ENCODE results near the gene LIAS. TPM values are rescaled to one million over a fixed set of nuclear protein-coding genes. Genes with fewer than 3 reads are reported as not detected.
"Not testable (repeated sequence)": the region's sequence is repeated elsewhere in the genome, so short reads cannot be mapped to it uniquely, and the experiment has no call there.

Gene LIAS
- total and polyA plus RNA-seq, 4 donors = 7.1 to 9.7 (median 9.5) TPM

DNA sequence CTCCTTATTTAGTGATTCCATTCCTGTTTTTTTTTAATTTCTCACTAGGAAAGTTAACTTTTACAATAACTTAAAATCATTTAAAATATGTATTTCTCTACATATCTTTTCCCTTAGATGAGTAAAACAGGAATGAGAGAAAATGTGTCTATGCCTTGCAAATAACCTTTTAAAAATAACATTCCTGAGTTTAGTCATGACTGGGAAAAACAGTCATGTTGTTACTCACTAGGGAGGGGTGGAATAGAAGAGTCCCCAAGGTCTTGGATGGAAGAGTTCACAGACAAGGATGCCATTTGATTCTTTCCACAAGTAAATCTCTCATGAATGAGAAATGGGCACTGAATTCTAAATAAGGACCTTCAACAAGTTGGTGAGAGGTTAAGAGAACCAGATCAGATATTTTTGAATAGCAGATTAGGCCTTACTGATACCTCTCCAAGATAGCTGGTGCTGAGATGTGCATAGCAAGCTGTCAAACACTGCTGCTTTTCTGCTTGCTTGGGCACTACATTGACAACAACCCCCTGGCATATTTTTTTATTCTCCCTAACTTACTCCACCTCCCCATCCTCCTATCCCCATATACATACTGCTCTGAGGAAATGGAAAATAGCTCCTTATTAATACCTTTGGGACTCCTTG lies 43.3 kb downstream of the LIAS start:
- DNase-seq (ENCODE audit: low spot score) = no peak
- no peak overlapping the region for H3K4me3 ChIP-seq (ENCODE audit: low read depth in 1 of 3, low read length in 3 of 3)
- H3K9ac ChIP-seq (ENCODE audit: low read depth in 1 of 2, low read length in 2 of 2) = no peak overlapping the region
- no peak overlapping the region for H3K27ac ChIP-seq (ENCODE audit: low read depth in 1 of 2, low read length in 2 of 2)
- H3K27me3 ChIP-seq (ENCODE audit: control insufficient read depth in 4 of 4, insufficient read depth in 4 of 4, low read length in 3 of 4) = no peaks in the 10 kb centered on the region
- no peaks in the 10 kb centered on the region for H3K9me3 ChIP-seq (ENCODE audit: control insufficient read depth in 4 of 4, low read length in 3 of 4)
- no peak for TF ChIP-seq TAF1 (conservative IDR thresholded peaks at IDR 0.05)
- TF ChIP-seq FOXA1 (IDR thresholded peaks at IDR 0.05) = no peak
- H3K36me3 ChIP-seq (ENCODE audit: control insufficient read depth in 4 of 4, insufficient read depth in 3 of 4, low read depth in 1 of 4, low read length in 3 of 4) = peaks cover 19 to 69% (median 63%) of the 10 kb centered on the region in 4 donors
- peaks cover 0 to 1% (median 0%) of the 10 kb centered on the region in 4 donors for H3K4me1 ChIP-seq (ENCODE audit: control insufficient read depth in 4 of 4, insufficient read depth in 4 of 4, low read length in 3 of 4)

DNA sequence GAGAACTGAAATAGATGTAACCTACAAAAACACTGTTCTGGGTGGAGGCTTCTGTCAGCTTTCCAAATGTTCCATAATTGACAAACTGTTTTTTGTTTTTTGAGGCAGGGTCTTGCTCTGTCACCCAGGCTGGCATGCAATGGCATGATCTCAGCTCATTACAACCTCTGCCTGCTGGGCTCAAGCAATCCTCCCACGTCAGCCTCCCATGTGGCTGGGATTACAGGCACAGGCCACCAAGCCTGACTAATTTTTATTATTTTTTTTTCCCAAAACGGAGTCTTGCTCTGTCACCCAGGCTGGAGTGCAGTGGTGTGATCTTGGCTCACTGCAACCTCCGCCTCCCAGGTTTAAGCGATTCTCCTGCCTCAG lies 43.8 kb downstream of the LIAS start:
- 97% methylated on average over 4 of the region's 4 CpGs for WGBS
- DNase-seq (ENCODE audit: low spot score); H3K27ac ChIP-seq (ENCODE audit: low read depth in 1 of 2, low read length in 2 of 2); H3K27me3 ChIP-seq (ENCODE audit: control insufficient read depth in 4 of 4, insufficient read depth in 4 of 4, low read length in 3 of 4); H3K4me1 ChIP-seq (ENCODE audit: control insufficient read depth in 4 of 4, insufficient read depth in 4 of 4, low read length in 3 of 4); H3K4me3 ChIP-seq (ENCODE audit: low read depth in 1 of 3, low read length in 3 of 3); H3K9ac ChIP-seq (ENCODE audit: low read depth in 1 of 2, low read length in 2 of 2); H3K9me3 ChIP-seq (ENCODE audit: control insufficient read depth in 4 of 4, low read length in 3 of 4): not testable (repeated sequence)
- H3K36me3 ChIP-seq (ENCODE audit: control insufficient read depth in 4 of 4, insufficient read depth in 3 of 4, low read depth in 1 of 4, low read length in 3 of 4) = peaks cover 19 to 74% (median 68%) of the 10 kb centered on the region in 4 donors

DNA sequence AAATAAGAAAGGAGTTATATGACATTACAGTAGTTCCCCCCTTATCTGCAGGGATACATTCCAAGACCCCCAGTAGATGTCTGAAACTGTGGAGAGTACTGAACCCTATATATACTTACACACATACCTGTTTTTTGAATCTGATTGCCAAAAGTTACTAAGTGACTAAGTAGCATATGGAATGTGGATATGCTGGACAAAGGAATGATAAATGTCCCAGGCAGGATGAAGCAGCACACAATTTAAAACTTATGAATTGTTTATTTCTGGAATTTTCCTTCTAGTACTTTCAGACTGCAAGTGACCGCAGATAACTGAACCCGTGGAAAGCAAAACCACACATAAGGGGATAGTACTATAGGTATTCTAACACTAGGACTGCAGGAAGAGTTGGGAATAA lies 45.7 kb downstream of the LIAS start:
- H3K27ac ChIP-seq (ENCODE audit: low read depth in 1 of 2, low read length in 2 of 2) = no peak overlapping the region
- H3K36me3 ChIP-seq (ENCODE audit: control insufficient read depth in 4 of 4, insufficient read depth in 3 of 4, low read depth in 1 of 4, low read length in 3 of 4) = peaks cover 23 to 79% (median 72%) of the 10 kb centered on the region in 4 donors
- H3K9me3 ChIP-seq (ENCODE audit: control insufficient read depth in 4 of 4, low read length in 3 of 4) = no peaks in the 10 kb centered on the region
- H3K9ac ChIP-seq (ENCODE audit: low read depth in 1 of 2, low read length in 2 of 2) = no peak overlapping the region
- 94% methylated on average over 2 of the region's 2 CpGs for WGBS
- no peak overlapping the region for H3K4me3 ChIP-seq (ENCODE audit: low read depth in 1 of 3, low read length in 3 of 3)
- no peaks in the 10 kb centered on the region for H3K27me3 ChIP-seq (ENCODE audit: control insufficient read depth in 4 of 4, insufficient read depth in 4 of 4, low read length in 3 of 4)
- peaks cover 0 to 1% (median 0%) of the 10 kb centered on the region in 4 donors for H3K4me1 ChIP-seq (ENCODE audit: control insufficient read depth in 4 of 4, insufficient read depth in 4 of 4, low read length in 3 of 4)
- TF ChIP-seq, protein P1, sequence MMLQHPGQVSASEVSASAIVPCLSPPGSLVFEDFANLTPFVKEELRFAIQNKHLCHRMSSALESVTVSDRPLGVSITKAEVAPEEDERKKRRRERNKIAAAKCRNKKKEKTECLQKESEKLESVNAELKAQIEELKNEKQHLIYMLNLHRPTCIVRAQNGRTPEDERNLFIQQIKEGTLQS (IDR thresholded peaks at IDR 0.05) = no peak
- TF ChIP-seq TAF1 (conservative IDR thresholded peaks at IDR 0.05) = no peak
- no peak for TF ChIP-seq YY1 (IDR thresholded peaks at IDR 0.05)
- no peak for DNase-seq (ENCODE audit: low spot score)

DNA sequence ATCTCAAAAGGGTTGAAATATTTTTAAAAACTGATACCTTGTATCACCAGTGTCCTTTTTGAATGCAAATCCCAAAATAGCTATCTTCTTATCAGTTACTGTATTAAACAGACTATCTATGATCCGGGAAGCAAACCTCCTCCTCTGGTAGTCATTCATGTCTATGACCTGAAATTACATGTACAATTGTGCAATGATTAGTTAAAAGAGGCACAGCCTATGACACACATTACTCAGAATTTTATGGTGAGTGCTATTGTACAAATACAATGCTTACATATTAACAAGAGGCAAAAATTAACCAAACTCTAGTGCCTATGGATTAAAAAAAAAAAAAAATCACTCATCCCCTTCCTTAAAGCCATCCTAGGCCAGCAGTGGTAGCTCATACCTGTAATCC lies 46.7 kb downstream of the LIAS start:
- peaks cover 0 to 1% (median 0%) of the 10 kb centered on the region in 4 donors for H3K4me1 ChIP-seq (ENCODE audit: control insufficient read depth in 4 of 4, insufficient read depth in 4 of 4, low read length in 3 of 4)
- DNase-seq (ENCODE audit: low spot score) = no peak
- peak overlapping the region in 1 of 2 donors; percentile 9 for H3K27ac ChIP-seq (ENCODE audit: low read depth in 1 of 2, low read length in 2 of 2)
- 35% methylated on average over 1 of the region's 1 CpG for WGBS
- H3K4me3 ChIP-seq (ENCODE audit: low read depth in 1 of 3, low read length in 3 of 3) = no peak overlapping the region
- TF ChIP-seq, protein P2, sequence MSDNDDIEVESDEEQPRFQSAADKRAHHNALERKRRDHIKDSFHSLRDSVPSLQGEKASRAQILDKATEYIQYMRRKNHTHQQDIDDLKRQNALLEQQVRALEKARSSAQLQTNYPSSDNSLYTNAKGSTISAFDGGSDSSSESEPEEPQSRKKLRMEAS (IDR thresholded peaks at IDR 0.05) = no peak
- TF ChIP-seq EGR1 (IDR thresholded peaks at IDR 0.05; ENCODE audit: low read depth in 2 of 2) (no peak), RXRA (IDR thresholded peaks at IDR 0.05) (peak in 1 of 2 donors; percentile 8), HNF4G (IDR thresholded peaks at IDR 0.05) (no peak), TAF1 (conservative IDR thresholded peaks at IDR 0.05) (no peak), JUND (IDR thresholded peaks at IDR 0.05) (no peak)
- TF ChIP-seq, protein P3, sequence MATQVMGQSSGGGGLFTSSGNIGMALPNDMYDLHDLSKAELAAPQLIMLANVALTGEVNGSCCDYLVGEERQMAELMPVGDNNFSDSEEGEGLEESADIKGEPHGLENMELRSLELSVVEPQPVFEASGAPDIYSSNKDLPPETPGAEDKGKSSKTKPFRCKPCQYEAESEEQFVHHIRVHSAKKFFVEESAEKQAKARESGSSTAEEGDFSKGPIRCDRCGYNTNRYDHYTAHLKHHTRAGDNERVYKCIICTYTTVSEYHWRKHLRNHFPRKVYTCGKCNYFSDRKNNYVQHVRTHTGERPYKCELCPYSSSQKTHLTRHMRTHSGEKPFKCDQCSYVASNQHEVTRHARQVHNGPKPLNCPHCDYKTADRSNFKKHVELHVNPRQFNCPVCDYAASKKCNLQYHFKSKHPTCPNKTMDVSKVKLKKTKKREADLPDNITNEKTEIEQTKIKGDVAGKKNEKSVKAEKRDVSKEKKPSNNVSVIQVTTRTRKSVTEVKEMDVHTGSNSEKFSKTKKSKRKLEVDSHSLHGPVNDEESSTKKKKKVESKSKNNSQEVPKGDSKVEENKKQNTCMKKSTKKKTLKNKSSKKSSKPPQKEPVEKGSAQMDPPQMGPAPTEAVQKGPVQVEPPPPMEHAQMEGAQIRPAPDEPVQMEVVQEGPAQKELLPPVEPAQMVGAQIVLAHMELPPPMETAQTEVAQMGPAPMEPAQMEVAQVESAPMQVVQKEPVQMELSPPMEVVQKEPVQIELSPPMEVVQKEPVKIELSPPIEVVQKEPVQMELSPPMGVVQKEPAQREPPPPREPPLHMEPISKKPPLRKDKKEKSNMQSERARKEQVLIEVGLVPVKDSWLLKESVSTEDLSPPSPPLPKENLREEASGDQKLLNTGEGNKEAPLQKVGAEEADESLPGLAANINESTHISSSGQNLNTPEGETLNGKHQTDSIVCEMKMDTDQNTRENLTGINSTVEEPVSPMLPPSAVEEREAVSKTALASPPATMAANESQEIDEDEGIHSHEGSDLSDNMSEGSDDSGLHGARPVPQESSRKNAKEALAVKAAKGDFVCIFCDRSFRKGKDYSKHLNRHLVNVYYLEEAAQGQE (IDR thresholded peaks at IDR 0.05) = no peak
- TF ChIP-seq, protein P1 (IDR thresholded peaks at IDR 0.05) = no peak
- peaks cover 28 to 83% (median 77%) of the 10 kb centered on the region in 4 donors for H3K36me3 ChIP-seq (ENCODE audit: control insufficient read depth in 4 of 4, insufficient read depth in 3 of 4, low read depth in 1 of 4, low read length in 3 of 4)
- H3K9me3 ChIP-seq (ENCODE audit: control insufficient read depth in 4 of 4, low read length in 3 of 4) = no peaks in the 10 kb centered on the region
- no peak overlapping the region for H3K9ac ChIP-seq (ENCODE audit: low read depth in 1 of 2, low read length in 2 of 2)
- H3K27me3 ChIP-seq (ENCODE audit: control insufficient read depth in 4 of 4, insufficient read depth in 4 of 4, low read length in 3 of 4) = no peaks in the 10 kb centered on the region
